H1 (cell line): Measurements from ENCODE around the gene AKAP7. TPM values are rescaled to one million over a fixed set of nuclear protein-coding genes. Genes with fewer than 3 reads are reported as not detected.

Source experiments
- CTCF ChIA-PET: fragments of 300-600 bp; sonication (Branson Sonifier 250); formaldehyde crosslinking; loops from one replicate; lab custom pipeline; 2021; ENCODE audit not compliant: partially characterized antibody; lab: Charles Lee
- POLR2A ChIA-PET: fragments of 300-600 bp; sonication (Branson Sonifier 250); formaldehyde crosslinking; loops from one replicate; lab custom pipeline; 2021; ENCODE audit warnings: inconsistent platforms; ENCODE audit not compliant: partially characterized antibody; lab: Charles Lee
- DNase-seq, 2 experiments: peaks; one replicate each; pipeline versions ENCODE4 v3.0.0 to v3.0.0-alpha.2; 2010 to 2022; ENCODE audit warnings: low spot score in 2 of 2, low read depth in 1 of 2, mixed read lengths in 1 of 2
- FAIRE-seq: peaks from 2 replicates; lab custom pipeline; 2011; peaks lifted over from hg19 to GRCh38; lab: Jason Lieb, UNC
- H2AFZ ChIP-seq: 2 replicates; pipeline ENCODE4 v1.8.1; 2012; ENCODE audit warnings: low read length, inconsistent platforms
- H2AK5ac ChIP-seq: 2 replicates; pipeline ENCODE4 v1.6.1; 2013; ENCODE audit warnings: low read depth, low read length
- H2BK120ac ChIP-seq: replicated peaks from 2 replicates; pipeline ENCODE3; 2013; ENCODE audit warnings: low read depth, low read length, inconsistent platforms
- H2BK12ac ChIP-seq: 2 replicates; pipeline ENCODE4 v1.6.1; 2013; ENCODE audit warnings: low read depth, low read length
- H2BK15ac ChIP-seq: 2 replicates; pipeline ENCODE4 v1.6.1; 2013; ENCODE audit warnings: low read length
- H2BK20ac ChIP-seq: 2 replicates; pipeline ENCODE4 v1.6.1; 2013; ENCODE audit warnings: low read length
- H2BK5ac ChIP-seq: 2 replicates; pipeline ENCODE4 v1.6.1; 2013; ENCODE audit warnings: low read depth, low read length
- H3K14ac ChIP-seq: 2 replicates; pipeline ENCODE4 v1.6.1; 2013; ENCODE audit warnings: inconsistent platforms; ENCODE audit not compliant: insufficient read length
- H3K18ac ChIP-seq: 2 replicates; pipeline ENCODE4 v1.6.1; 2013; ENCODE audit warnings: low read length; ENCODE audit errors: extremely low read depth
- H3K23ac ChIP-seq: 2 replicates; pipeline ENCODE4 v1.6.1; 2013; ENCODE audit warnings: inconsistent platforms; ENCODE audit not compliant: insufficient read length
- H3K23me2 ChIP-seq: 2 replicates; pipeline ENCODE4 v1.6.1; 2013; ENCODE audit warnings: low read depth, low read length
- H3K27ac ChIP-seq: 2 replicates; pipeline ENCODE4 v1.6.1; 2011; ENCODE audit warnings: low read depth, low read length, inconsistent platforms
- H3K27me3 ChIP-seq, 4 experiments: replicated peaks in 1 of 4; 1 replicate in 1 of 4; 2 replicates in 3 of 4; pipeline versions ENCODE4 v1.6.1 to v1.8.1; 2011 to 2013; ENCODE audit warnings: low read length in 3 of 4, mild to moderate bottlenecking in 3 of 4, inconsistent platforms in 2 of 4, mixed read lengths in 2 of 4, moderate library complexity in 1 of 4; ENCODE audit not compliant: control insufficient read depth in 3 of 4, insufficient read depth in 3 of 4; ENCODE audit errors: extremely low read depth in 1 of 4
- H3K36me3 ChIP-seq, 4 experiments: 2 replicates each; pipeline versions ENCODE4 v1.6.1 to v1.8.1; 2011 to 2013; ENCODE audit warnings: mild to moderate bottlenecking in 4 of 4, low read length in 3 of 4, moderate library complexity in 2 of 4, control low read depth in 1 of 4, inconsistent platforms in 1 of 4; ENCODE audit not compliant: insufficient read depth in 4 of 4, control insufficient read depth in 2 of 4
- H3K4ac ChIP-seq: replicated peaks from 2 replicates; pipeline ENCODE3; 2013; ENCODE audit warnings: low read length, low read depth, mixed read lengths, inconsistent platforms; ENCODE audit not compliant: insufficient read length
- H3K4me1 ChIP-seq, 4 experiments: replicated peaks in 1 of 4; 1 replicate in 1 of 4; 2 replicates in 3 of 4; pipeline versions ENCODE4 v1.6.1 to v1.8.1; 2011 to 2013; ENCODE audit warnings: low read length in 3 of 4, inconsistent platforms in 2 of 4, mixed read lengths in 1 of 4; ENCODE audit not compliant: insufficient read depth in 4 of 4, control insufficient read depth in 3 of 4
- H3K4me2 ChIP-seq, 2 experiments: 2 replicates each; pipeline versions ENCODE4 v1.6.1 to v1.8.1; 2011 to 2013; ENCODE audit warnings: low read depth in 2 of 2, low read length in 2 of 2, control low read depth in 1 of 2, inconsistent platforms in 1 of 2, mild to moderate bottlenecking in 1 of 2; ENCODE audit not compliant: insufficient read depth in 1 of 2
- H3K4me3 ChIP-seq, 4 experiments: fragments of 200-600, 300-600 bp in 1 of 4; sonication (generic), shearing (Covaris generic), sonication (Bioruptor Twin) in 1 of 4; 2 replicates each; pipeline versions ENCODE4 v1.5.1 to v1.8.1; 2011 to 2016; ENCODE audit warnings: low read length in 4 of 4, low read depth in 3 of 4, control low read depth in 2 of 4, inconsistent platforms in 2 of 4, mild to moderate bottlenecking in 2 of 4, mixed read lengths in 1 of 4, moderate library complexity in 1 of 4; ENCODE audit not compliant: insufficient read depth in 2 of 4; ENCODE audit errors: extremely low read depth in 1 of 4
- H3K56ac ChIP-seq: replicated peaks from 2 replicates; pipeline ENCODE3; 2013; ENCODE audit warnings: low read depth, mild to moderate bottlenecking, mixed read lengths, low read length, inconsistent platforms; ENCODE audit not compliant: insufficient read length
- H3K79me1 ChIP-seq: 2 replicates; pipeline ENCODE4 v1.6.1; 2013; ENCODE audit warnings: low read depth, low read length, control low read depth
- H3K79me2 ChIP-seq, 2 experiments: 2 replicates each; pipeline versions ENCODE4 v1.6.1 to v1.8.1; 2012 to 2013; ENCODE audit warnings: low read length in 2 of 2, mild to moderate bottlenecking in 2 of 2, inconsistent platforms in 1 of 2; ENCODE audit not compliant: insufficient read depth in 2 of 2, control insufficient read depth in 1 of 2
- H3K9ac ChIP-seq, 4 experiments: replicated peaks in 1 of 4; 1 replicate in 1 of 4; 2 replicates in 3 of 4; pipeline versions ENCODE4 v1.6.1 to v1.8.1; 2011 to 2013; ENCODE audit warnings: low read depth in 3 of 4, low read length in 3 of 4, control low read depth in 2 of 4, mild to moderate bottlenecking in 2 of 4, moderate library complexity in 2 of 4, inconsistent platforms in 1 of 4; ENCODE audit errors: extremely low read depth in 1 of 4
- H3K9me3 ChIP-seq, 2 experiments: 2 replicates each; pipeline versions ENCODE4 v1.6.1 to v1.8.1; 2012 to 2013; ENCODE audit warnings: mild to moderate bottlenecking in 2 of 2, moderate library complexity in 2 of 2, control low read depth in 1 of 2, inconsistent platforms in 1 of 2, low read depth in 1 of 2, low read length in 1 of 2, mixed read lengths in 1 of 2; ENCODE audit not compliant: insufficient read depth in 2 of 2
- H4K20me1 ChIP-seq, 2 experiments: replicated peaks in 1 of 2; 2 replicates each; pipeline versions ENCODE3 to v1.8.1; 2011 to 2013; ENCODE audit warnings: inconsistent platforms in 2 of 2, low read length in 2 of 2, mild to moderate bottlenecking in 1 of 2; ENCODE audit not compliant: insufficient read depth in 2 of 2, control insufficient read depth in 1 of 2
- H4K5ac ChIP-seq: 2 replicates; pipeline ENCODE4 v1.6.1; 2013; ENCODE audit warnings: low read length, low read depth, mixed read lengths, inconsistent platforms; ENCODE audit not compliant: insufficient read length
- H4K8ac ChIP-seq: 2 replicates; pipeline ENCODE4 v1.8.0; 2013; ENCODE audit warnings: mild to moderate bottlenecking, moderate library complexity, low read length, inconsistent platforms; ENCODE audit not compliant: insufficient read depth; ENCODE audit errors: extremely low read depth
- H4K91ac ChIP-seq: replicated peaks from 2 replicates; pipeline ENCODE3; 2013; ENCODE audit warnings: low read length, mixed read lengths, inconsistent platforms; ENCODE audit not compliant: insufficient read length
- CEBPB ChIP-seq: IDR thresholded peaks from 2 replicates; pipeline ENCODE4 v1.6.1; 2012; ENCODE audit warnings: low read depth, low read length
- E2F6 ChIP-seq: IDR thresholded peaks from 2 replicates; pipeline ENCODE4 v1.6.1; 2012; ENCODE audit warnings: inconsistent platforms
- EP300 ChIP-seq, 2 experiments: IDR thresholded peaks; 1 replicate in 1 of 2; 2 replicates in 1 of 2; pipeline ENCODE4 v1.6.1; 2011 to 2012; ENCODE audit warnings: low read depth in 2 of 2, low read length in 2 of 2, mild to moderate bottlenecking in 2 of 2, borderline replicate concordance in 1 of 2, inconsistent platforms in 1 of 2, moderate library complexity in 1 of 2
- HDAC2 ChIP-seq, 2 experiments: fragments of 300-600 bp in 1 of 2; sonication (generic) in 1 of 2; IDR thresholded peaks; 2 replicates each; pipeline ENCODE4 v1.6.1; 2011 to 2012; ENCODE audit warnings: low read depth in 2 of 2, low read length in 2 of 2, mild to moderate bottlenecking in 2 of 2, moderate library complexity in 2 of 2, borderline replicate concordance in 1 of 2, inconsistent platforms in 1 of 2
- POLR2A ChIP-seq, 2 experiments: IDR thresholded peaks; 1 replicate in 1 of 2; 2 replicates in 1 of 2; pipeline ENCODE4 v1.6.1; 2011; ENCODE audit warnings: low read depth in 2 of 2, low read length in 2 of 2, mild to moderate bottlenecking in 2 of 2; ENCODE audit errors: control extremely low read depth in 1 of 2
- POLR2AphosphoS5 ChIP-seq: IDR thresholded peaks from 2 replicates; pipeline ENCODE4 v1.6.1; 2011; ENCODE audit warnings: low read depth, low read length
- RXRA ChIP-seq: IDR thresholded peaks from 2 replicates; pipeline ENCODE4 v1.6.1; 2011; ENCODE audit warnings: low read depth, mild to moderate bottlenecking, low read length, moderate library complexity; ENCODE audit not compliant: insufficient read depth
- SP1 ChIP-seq: IDR thresholded peaks from 2 replicates; pipeline ENCODE4 v1.6.1; 2011; ENCODE audit warnings: low read depth, low read length
- SP2 ChIP-seq: IDR thresholded peaks from 2 replicates; pipeline ENCODE4 v1.6.1; 2012; ENCODE audit warnings: mild to moderate bottlenecking, low read length, inconsistent platforms
- SUZ12 ChIP-seq: fragments of 200-600 bp; sonication (generic); IDR thresholded peaks from 2 replicates; pipeline ENCODE4 v1.6.1; 2012; ENCODE audit warnings: mild to moderate bottlenecking, inconsistent platforms, low read length, moderate library complexity, mixed read lengths
- USF2 ChIP-seq: IDR thresholded peaks from 2 replicates; pipeline ENCODE4 v1.6.1; 2011; ENCODE audit warnings: low read length, improper control_type of control experiment
- WGBS, 2 experiments: shearing (Covaris generic) in 1 of 2; methylation state at CpG; one replicate each; pipeline versions ENCODE4 v1.1.6 to v1.1.7; 2013 to 2015; ENCODE audit warnings: low lambda C conversion rate in 2 of 2, mixed read lengths in 2 of 2, inconsistent platforms in 1 of 2, low coverage in 1 of 2, missing lambda C conversion rate in 1 of 2; ENCODE audit not compliant: insufficient replicate concordance in 2 of 2, insufficient coverage in 1 of 2, insufficient read length in 1 of 2; ENCODE audit errors: extremely low coverage in 1 of 2, missing lambda C conversion rate in 1 of 2; 5-methylcytosine and 5-hydroxymethylcytosine counted together
- polyA plus RNA-seq, 7 experiments: library from polyadenylated mRNA; depleted of rRNA in 3 of 7; stranded (reverse) in 5 of 7; unstranded in 2 of 7; fragments of >200 nt in 5 of 7; fragments of 200-250 nt in 2 of 7; gene quantifications; 1 replicate in 5 of 7; 2 replicates in 1 of 7; 4 replicates in 1 of 7; pipeline versions ENCODE4 v1.2.1 to v1.2.3, GENCODE V29; 2011 to 2013; ENCODE audit warnings: missing spikeins in 2 of 7, mixed read lengths in 2 of 7
- total RNA-seq: library from RNA; stranded (reverse); fragmentation: NEBNext Ultra II Directional; extraction: Animal tissue kit (Norgen Biotek cat#: 25700); gene quantifications from 2 replicates; pipeline ENCODE4 v1.2.1, GENCODE V29; 2021

Gene AKAP7
- total and polyA plus RNA-seq, 2 of the 8 experiments (the other 6 are each of a cell fraction or from before 2014, with no cell fraction given) = 4.7 to 16.9 TPM

DNA sequence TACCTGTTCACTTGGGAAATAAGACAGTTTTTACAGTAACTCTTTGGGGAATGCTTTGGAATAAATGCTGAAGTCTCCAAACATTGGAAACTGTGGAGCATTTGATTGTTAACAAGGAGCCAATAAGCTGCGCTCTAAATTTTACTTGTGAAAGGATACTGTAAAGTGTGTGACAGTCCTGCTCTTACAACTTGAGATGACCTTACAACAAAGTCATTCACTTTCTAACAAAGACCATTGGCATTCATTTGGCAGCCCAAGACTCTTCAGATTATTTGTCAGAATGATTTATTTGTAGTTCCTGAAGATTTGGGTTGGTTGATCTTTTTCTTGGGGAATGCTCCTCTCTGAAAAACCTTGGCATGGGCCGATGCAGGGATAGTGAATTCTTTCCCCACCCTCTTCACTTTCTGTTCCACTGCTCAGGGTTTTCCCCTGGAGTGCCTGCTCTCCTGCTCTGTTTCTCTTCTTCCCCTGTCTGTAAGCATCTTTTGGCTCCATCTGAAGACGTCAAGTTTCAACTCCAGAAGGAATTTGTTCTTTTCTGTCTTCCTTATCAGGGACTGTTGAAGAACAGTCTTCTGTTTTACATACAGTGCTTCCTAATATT lies 116.4 kb downstream of the AKAP7 start:
- Histone ChIP-seq H3K9ac (no peak overlapping the region), H2BK5ac (no peak overlapping the region), H3K23ac (no peak overlapping the region), H2BK120ac (no peak overlapping the region), H3K4ac (no peak overlapping the region), H3K4me1 (peaks cover 0 to 11% (median 11%) of the 10 kb centered on the region in 4 experiments; a peak in 3 of 7 replicates), H3K4me2 (peak overlapping the region in 1 of 2 experiments; percentile 66; a peak in 3 of 4 replicates), H4K20me1 (no peaks in the 10 kb centered on the region), H3K36me3 (no peaks in the 10 kb centered on the region), H3K4me3 (peak overlapping the region in 1 of 4 experiments; percentile 58; a peak in 2 of 8 replicates), H3K9me3 (no peaks in the 10 kb centered on the region), H4K8ac (no peak overlapping the region), H4K91ac (no peak overlapping the region), H3K79me1 (no peaks in the 10 kb centered on the region), H3K27ac (no peak overlapping the region), H3K27me3 (no peaks in the 10 kb centered on the region), H3K14ac (no peak overlapping the region), H2AFZ (no peak overlapping the region), H2BK15ac (no peak overlapping the region), H2AK5ac (no peak overlapping the region), H2BK20ac (no peak overlapping the region), H3K23me2 (no peaks in the 10 kb centered on the region), H4K5ac (no peak overlapping the region), H3K56ac (no peak overlapping the region), H3K18ac (no peak overlapping the region), H2BK12ac (no peak overlapping the region), H3K79me2 (peaks cover 0 to 4% of the 10 kb centered on the region in 2 experiments; a peak in 1 of 4 replicates)
- DNase-seq = no peak
- no peak for FAIRE-seq
- CTCF ChIA-PET = no interaction called here
- POLR2A ChIA-PET = interaction anchor here (0.9 kb wide), 1 partner anchor 8 kb away, joined by 3 read pairs; no protein-coding TSS in a partner anchor
- 58% methylated on average over 3 of the region's 3 CpGs; no CpG with 5 or more reads in 1 of the 2 experiments for WGBS, 2 experiments
- TF ChIP-seq RXRA (no peak), SP2 (no peak), SUZ12 (no peak), EP300 (IDR thresholded peaks at IDR 0.05; ENCODE audit: borderline replicate concordance in 1 of 2, low read depth in 2 of 2, low read length in 2 of 2) (no peak), POLR2A (IDR thresholded peaks at IDR 0.05; ENCODE audit: control extremely low read depth in 1 of 2, low read depth in 2 of 2, low read length in 2 of 2) (no peak), POLR2AphosphoS5 (no peak), E2F6 (no peak), USF2 (no peak), CEBPB (no peak), SP1 (no peak), HDAC2 (IDR thresholded peaks at IDR 0.05; ENCODE audit: borderline replicate concordance in 1 of 2, low read depth in 2 of 2, low read length in 2 of 2) (no peak)
